Fibroblast of skin of right quadriceps (primary cell): Measurements from ENCODE around the gene ZNF444.
"Not testable (repeated sequence)": the region's sequence is repeated elsewhere in the genome, so short reads cannot be mapped to it uniquely, and the experiment has no call there.

Experiments used
- DNase-seq: peaks from one replicate; pipeline ENCODE4 v3.0.0-alpha.2; 2013

Gene ZNF444

GRCh38 chr19:56191115-56191514 lies 50.0 kb downstream of the ZNF444 start:
- no peak for DNase-seq

DNA sequence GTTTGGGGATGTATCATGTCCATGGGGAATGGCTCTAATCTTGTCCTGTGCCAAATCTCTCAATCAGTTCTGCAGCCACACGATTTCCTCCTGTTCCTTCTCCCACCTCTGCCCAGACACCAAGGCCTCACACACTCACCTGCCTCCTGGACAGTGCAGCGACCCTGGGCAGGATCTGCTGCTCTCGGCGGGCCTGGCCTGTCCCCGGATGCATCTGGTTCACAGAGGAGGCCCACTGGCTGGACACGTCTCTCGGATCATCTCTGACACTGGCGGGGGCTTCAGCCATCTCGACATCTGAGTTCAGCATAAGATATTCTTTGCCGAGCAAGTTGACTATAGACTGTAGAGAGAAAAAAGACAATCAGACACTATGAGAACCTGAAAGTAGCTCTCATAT lies 50.6 kb downstream of the ZNF444 start:
- DNase-seq = no peak

GRCh38 chr19:56193981-56194640 lies 53.0 kb downstream of the ZNF444 start:
- no peak for DNase-seq

DNA sequence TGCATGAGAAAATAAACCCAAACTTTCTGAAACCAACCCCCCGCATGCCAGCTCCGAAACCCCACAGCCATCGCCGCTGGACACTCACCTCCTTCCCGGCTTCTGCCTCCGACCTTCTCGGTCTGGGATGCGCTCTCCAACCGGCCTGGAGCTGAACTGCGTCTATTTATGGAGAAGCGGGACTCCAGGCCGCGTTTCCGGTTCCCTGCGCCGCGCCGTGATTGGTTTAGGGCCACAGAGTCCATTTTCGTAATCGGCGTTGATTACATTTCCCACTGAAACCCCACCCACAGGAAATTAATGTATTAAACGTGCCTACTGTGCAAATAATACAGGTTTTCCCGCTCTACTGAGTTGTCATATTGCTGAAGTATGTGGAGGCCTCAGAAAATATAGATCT lies 56.6 kb downstream of the ZNF444 start, which contains the start of gene ZSCAN5B:
ZSCAN5B (minus strand) TSS at position 138 of the 400 bp plus-strand sequence. CDS start 4,731 bp downstream, outside the sequence.
- not testable (repeated sequence) for DNase-seq

DNA sequence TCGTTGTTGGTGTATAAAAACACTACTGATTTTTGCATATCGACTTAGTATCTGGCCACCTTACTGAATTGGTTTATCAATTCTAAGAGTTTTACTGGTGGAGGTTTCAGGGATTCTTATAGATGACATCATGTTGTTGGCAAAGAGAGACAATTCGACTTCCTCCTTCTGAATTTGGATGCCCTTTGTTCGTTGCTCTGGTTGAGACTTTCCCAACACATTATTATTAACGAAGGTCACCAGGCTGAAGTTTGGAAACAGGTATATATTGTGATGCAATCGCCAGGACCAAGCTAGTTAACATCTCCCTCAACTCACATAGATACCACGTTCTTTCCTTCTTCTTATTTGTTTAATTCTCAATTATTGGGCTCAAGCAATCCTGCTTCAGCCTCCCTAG lies 58.6 kb downstream of the ZNF444 start:
- no peak for DNase-seq

- DNase-seq = no peak
Observed at GRCh38 chr19:56201973-56202372, 60.9 kb downstream of the ZNF444 start, which contains the start of gene ZSCAN5C. Gene ZSCAN5C (plus strand): TSS chr19:56202273. CDS start chr19:56205914, 3,641 bp downstream.

DNA sequence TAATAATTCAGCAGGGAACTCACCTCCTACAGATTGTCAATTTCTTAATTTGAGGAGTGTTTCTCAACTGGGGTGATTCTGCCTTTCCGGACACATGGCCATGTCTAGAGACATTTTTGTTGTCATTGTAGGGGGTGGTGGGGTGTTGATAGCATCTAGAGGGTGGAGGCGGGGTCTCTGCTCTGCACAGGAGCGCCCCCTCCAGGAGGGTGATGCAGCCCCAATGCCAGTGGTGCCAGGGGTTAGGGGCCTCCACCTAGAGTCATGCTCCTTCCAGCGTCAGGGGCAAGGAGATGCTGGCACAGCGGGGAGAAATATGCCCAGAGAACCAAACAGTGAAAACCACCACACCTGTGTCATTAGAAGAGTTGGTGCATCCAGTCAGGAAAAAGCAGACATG lies 66.5 kb downstream of the ZNF444 start:
- DNase-seq = not testable (repeated sequence)

DNA sequence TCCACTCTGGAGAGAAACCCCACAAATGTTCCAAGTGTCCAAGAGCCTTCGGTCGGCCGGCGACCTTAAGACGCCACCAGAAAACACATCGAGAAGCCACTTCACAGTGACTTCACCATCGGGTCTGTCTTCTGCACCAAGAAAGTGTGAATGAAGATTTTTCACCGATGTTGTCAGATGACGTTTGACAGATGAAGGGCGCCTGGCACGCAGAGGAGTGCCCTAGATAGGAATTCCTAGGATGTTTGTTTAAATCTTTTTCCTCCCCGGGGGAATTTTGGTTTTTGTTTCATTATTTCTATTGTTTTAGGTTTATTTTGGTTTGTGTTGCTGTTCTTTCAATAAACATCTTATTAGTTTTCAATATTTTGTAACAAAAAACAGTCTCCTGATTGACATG lies 68.0 kb downstream of the ZNF444 start:
- DNase-seq = no peak

DNA sequence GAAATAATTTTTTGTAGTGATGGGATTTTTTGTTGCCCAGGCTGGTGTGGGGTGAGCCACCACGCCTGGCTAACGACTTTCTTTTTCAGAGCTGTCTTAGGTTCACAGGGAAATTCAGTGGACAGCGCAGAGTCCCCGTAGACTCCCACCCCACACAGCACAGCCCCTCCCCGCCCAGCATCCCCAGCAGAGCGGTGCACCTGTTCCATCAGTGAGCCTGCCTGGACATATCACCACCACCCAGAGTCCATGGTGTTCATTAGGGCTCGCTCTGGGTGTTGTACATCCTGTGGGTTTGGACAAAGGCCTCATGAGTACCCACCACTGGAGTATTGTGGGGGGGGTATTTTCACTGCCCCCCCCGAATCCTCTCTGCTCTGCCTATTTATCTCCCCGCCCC lies 68.9 kb downstream of the ZNF444 start:
- not testable (repeated sequence) for DNase-seq
